ENCODE measurements around the gene DDX1.
"Not testable (repeated sequence)": the region's sequence is repeated elsewhere in the genome, so short reads cannot be mapped to it uniquely, and the experiment has no call there.

DDX1 gene

DNA sequence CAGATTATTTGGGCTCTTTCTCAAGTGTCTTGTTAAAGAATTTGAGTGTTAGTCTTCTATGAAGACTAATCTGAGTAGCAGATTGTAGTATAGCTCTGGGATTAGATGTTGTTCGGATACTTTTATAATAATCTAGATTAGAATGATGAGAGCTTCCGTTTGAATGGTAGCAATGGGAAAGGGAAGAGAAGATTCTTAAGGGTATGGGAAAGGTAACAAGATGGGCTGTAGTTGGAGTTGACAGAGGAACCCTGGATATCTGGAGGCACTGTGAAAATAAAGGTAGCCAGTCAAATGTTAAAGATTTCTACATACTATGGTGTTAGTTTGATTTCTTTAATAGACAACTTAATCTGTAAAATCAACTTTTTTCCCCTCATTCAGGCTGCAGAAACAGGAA, 4.7 kb downstream of the DDX1 start:
- no peak for FAIRE-seq

DNA sequence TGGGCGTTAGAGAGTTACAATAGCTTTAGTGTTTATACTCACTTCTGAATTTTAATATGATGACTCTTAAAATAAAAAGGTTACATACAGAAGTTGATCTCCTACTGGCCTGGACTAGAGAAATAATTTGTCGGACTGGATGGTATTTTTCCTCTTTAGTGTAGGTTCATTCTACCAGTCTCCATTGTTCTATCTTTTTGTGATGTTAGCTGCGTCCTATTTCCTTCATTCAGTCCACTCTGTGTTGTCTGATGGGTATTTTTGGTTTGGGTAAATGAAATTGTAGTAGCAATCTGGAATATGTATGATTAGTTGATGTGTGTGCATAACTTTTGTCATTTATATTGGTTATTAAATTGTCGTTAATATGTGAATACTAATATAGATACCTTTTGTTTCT, 5.3 kb downstream of the DDX1 start:
- FAIRE-seq: no peak

DNA sequence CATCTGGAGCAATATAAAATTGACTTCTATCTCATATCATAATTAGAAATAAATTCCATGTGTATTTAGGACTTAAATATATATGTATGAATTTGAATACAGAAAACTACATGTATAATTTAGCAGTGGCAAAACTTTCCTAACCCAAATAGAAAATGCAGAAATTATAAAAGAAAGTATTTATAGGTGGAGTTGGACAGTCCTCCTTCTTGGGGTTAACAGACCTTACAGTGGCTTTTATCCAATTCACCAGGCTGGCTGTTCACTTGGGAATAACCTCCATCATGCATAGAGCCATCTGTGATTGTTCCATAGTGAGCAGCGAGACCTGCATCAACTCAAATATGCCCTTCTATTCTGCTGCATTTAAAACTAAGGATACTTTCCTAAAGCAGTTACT, 8.3 kb downstream of the DDX1 start:
- FAIRE-seq: no peak

DNA sequence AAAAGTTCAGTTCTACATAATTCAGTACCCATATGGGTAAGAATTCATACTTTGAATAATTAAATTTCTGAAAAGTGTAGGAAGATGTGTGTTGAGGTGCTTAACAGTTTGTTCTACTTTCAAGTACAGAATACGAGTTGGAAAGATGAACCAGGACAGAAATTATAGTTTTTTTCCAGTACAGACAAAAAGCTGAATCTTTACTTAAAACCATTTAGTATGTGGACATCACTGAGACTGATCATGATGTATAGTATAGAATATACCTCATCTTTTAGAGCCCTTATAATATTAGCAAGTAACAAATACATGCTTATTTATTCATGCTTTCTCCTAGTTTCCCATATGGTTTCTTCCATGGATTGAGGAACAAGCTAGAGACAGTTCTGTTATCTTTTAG, 10.0 kb downstream of the DDX1 start:
- no peak for FAIRE-seq

DNA sequence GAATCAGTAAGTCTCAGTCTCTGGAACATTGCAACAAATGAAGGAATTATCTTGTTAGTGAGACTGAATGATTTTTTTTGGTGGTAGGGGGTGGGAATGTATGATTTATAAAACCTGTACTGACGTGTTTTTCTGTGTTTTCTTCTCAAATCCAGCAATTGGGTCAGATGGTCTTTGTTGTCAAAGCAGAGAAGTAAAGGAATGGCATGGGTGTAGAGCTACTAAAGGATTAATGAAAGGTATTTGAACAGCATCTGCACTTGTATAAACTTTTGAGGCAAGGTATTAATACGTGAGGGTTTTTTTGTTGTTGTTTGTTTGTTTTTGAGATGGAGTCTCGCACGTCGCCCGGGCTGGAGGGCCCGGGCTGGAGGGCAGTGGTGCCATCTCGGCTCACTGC, 10.7 kb downstream of the DDX1 start:
- no peak for FAIRE-seq

DNA sequence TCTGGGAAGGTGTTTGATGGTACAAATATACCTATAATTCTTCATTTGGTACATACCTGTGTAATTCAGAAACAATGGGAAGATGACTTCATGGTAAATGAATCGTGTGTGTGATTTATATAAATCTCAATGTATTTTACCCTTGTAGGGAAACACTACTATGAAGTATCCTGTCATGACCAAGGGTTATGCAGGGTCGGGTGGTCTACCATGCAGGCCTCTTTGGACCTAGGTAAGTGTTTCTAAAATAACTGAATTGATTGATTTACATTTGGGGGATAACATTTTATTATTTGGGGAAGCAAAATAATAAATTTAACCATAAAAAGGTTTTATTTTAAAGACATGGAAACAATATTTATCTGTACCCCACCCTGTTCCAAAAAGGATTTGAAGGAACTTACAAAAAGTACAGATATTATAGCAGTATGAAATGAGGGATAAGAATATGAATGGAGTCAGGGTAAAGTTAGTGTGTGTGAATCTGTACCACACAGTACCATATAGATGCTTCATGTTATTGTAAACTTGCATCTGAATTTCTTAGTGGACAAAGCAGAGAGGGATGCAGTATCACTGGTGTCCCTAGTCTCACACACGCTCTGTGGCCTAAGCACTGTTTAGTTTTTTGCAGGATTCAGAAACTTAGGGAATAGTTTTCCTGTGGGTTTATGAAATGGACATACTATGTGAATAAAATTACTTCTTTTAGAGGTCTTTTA, 11.5 kb downstream of the DDX1 start:
- FAIRE-seq: no peak

DNA sequence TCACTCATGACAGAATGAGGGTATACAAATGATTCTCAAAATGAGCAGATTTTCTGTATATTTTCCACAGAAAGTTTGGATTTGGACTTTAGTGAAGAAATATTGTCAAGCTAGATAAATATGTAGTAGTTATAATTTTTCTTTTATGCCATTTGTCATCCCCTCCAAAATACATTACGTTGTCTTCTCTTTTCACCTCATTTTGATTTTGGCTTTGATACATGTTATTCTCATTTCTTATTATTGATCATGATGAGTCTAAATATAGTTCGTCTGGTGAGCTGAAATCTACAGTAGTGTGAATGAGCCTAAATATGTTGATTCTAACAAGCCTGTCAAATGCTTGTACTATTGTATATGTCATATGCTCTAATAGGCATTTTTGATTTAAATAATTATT, 12.3 kb downstream of the DDX1 start:
- FAIRE-seq: no peak

DNA sequence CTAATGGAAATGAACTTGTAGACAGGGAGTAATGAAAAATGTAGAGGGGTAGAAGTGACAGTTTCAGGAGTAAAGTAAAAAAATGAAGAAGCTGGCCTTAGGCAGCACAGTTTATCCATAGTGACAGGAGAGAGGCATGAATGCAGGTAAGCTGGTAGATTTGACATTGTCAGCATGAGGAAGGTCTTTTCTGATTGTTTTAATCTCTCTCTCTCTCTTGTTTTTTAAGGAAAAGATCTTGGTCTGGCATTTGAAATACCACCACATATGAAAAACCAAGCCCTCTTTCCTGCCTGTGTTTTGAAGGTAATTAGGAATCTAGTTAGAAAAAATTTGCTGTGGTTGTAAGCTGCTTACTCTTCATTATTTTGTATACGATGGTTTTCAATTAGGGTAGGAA, 14.1 kb downstream of the DDX1 start:
- no peak for FAIRE-seq

DNA sequence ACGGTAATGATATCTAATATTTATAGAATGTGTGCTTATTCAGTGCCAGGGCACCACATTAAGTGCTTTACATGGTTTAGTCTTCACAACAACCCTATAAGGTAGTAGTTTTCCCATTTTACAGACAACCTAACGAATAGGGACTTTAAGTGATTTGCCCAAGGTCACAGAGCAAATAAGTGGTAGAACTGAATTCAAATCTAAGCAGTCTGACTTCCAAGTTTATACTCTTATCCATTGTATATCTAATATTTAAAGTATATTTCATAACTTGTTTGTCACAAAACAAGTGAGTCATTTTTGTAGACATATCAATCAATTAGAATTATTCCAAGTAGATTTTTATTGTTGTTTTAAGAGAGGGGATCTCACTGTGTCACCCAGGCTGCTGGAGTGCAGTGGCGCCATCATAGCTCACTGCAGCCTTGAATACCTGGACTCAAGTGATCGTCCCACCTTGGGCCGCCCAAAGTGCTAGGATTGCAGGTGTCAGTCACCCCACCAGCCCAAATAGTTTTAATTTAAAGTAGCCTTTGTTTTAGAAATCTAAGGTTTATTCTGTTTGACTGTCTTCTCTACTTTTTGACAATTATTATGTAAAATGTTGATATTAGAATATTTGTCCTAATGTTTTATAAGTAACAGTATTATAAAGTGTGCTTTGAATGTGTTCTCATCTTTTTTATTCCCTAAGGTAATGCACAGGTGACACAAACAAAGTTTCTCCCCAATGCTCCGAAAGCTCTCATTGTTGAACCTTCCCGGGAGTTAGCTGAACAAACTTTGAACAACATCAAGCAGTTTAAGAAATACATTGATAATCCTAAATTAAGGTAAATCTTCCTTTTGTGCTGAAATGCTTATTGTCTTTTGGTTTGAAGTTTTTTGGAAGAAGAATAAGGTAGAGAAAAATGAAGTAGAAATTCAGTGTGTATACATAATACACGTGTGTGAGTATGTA, 15.1 kb downstream of the DDX1 start:
- no peak for FAIRE-seq

DNA sequence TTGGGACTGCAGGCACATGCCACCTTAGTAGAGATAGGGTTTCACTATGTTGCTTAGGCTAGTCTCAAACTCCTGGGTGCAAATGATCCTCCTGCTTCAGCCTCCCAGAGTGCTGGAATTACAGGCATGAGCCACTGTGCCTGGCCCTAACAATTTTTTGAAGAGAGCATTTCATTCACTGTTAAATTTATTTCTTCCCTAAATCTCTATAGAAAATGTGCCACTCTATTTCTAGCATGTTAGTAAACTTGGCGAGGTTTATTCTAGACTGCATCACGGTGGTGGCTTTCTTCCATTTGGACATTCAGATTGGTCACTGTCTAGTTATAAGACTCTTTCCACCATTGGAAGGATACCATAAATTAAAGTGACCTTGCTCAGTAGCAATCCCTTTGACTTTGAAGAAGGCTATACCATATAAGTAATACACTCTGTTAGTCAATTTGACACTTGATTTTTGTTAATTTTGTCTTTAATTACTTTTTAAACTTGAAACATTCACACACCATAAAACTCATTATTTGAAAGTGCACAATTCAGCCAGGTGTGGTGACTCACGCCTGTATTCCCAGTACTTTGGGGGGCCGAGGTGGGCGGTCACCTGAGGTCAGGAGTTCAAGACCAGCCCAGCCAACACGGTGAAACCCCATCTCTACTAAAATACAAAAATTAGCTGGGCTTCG, 16.2 kb downstream of the DDX1 start:
- FAIRE-seq: no peak

DNA sequence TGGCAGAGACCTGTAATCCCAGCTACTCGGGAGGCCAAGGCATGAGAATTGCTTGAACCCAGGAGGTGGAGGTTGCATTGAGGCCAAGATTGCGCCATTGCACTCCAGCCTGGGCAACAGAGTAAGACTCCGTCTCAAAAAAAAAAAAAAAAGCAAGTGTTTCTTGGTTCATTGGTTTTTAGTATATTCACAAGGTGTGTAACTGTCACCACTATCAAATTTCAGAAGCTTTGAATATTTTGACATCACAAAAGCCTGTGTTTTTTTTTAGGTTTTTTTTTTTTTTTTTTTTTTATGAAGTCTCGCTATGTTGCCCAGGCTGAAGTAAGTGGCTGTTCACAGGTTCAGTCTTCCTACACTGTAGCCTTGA, 16.7 kb downstream of the DDX1 start:
- no peak for FAIRE-seq

DNA sequence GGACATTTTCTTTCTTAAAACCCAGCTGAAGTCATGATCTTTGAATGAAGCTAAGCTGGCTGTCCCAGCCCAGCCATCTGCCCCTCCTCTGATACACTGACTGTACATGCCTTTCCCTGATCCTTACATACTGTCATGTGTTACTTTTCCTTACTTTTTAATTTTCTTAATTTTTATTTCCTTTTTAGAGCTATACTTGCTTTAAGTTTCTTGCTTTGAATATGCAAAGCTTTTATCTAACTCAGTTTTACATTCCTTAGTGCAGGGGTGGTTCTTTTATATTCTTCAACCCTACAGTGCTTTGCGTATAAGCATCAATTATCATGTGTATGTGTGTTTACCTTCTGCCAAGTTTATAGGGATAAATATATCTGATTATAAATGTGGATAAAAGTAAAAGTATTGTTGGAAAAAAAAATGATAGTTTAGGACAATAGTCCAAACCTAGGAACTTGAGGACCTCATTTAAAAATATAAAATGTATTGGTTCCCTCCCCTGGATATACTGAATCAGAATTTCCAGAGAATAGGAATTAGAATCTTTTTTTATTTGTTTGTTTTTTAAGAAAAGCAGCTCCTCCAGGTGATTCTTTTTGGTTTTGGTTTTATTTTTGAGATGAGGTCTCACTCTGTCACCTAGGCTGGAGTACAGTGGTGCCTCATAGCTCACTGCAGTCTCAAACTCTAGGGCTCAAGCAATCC, 17.8 kb downstream of the DDX1 start:
- FAIRE-seq: no peak

DNA sequence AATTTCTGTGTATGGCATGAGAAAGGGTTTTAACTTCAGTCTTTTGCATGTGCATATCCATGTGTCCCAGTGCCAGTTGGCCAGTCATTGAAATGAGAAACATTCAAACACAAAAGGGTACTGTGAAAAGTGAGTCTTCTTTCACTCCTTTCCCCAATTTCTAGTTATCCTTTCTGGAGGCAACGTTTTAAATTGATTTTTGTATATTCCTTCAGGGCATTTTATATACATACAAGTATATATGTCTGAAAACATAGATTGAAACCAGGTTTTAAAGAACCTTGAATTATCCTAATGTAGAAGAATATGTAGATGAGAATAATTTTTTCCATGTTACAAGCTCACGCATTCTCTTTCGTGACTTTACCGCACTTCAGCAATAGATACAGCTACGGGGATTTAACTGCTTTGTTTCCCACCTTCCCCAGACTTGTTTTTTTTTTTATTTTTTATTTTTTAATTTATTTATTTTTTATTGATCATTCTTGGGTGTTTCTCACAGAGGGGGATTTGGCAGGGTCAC, 18.8 kb downstream of the DDX1 start:
- no peak for FAIRE-seq

DNA sequence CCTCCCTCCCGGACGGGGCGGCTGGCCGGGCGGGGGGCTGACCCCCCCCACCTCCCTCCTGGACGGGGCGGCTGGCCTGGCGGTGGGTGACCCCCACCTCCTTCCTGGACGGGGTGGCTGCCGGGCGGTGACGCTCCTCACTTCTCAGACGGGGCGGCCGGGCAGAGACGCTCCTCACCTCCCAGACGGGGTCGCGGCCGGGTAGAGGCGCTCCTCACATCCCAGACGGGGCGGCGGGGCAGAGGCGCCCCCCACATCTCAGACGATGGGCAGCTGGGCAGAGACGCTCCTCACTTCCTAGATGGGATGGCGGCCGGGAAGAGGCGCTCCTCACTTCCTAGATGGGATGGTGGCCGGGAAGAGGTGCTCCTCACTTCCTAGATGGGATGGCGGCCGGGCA, 20.4 kb downstream of the DDX1 start:
- FAIRE-seq: not testable (repeated sequence)

DNA sequence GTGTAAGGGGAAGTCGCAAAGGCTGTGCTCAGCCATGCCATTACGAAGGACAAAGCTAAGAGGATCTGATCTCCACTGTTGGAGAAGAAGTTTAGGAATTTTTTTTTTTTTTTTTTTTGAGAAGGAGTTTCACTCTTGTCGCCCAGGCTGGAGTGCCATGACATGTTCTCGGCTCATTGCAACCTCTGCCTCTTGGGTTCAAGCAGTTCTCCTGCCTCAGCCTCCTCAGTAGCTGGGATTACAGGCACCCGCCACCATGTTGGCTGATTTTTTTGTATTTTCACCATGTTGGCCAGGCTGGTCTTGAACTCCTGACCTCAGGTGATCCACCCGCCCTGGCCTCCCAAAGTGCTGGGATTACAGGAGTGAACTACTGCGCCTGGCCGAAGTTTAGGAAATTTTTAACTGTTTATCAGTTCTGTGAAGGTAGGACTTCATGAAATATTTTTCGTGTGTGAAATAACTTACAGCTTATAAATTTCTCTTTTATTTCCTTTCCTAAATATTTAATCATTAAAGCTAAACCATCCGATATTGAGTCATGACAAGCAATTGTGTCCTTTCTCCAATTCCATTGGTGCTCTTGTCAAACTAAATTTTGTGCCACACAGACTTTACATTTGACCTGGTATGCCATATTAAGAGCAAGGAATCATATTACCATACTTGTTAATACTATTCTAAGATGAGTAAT, 22.2 kb downstream of the DDX1 start:
- FAIRE-seq: no peak

DNA sequence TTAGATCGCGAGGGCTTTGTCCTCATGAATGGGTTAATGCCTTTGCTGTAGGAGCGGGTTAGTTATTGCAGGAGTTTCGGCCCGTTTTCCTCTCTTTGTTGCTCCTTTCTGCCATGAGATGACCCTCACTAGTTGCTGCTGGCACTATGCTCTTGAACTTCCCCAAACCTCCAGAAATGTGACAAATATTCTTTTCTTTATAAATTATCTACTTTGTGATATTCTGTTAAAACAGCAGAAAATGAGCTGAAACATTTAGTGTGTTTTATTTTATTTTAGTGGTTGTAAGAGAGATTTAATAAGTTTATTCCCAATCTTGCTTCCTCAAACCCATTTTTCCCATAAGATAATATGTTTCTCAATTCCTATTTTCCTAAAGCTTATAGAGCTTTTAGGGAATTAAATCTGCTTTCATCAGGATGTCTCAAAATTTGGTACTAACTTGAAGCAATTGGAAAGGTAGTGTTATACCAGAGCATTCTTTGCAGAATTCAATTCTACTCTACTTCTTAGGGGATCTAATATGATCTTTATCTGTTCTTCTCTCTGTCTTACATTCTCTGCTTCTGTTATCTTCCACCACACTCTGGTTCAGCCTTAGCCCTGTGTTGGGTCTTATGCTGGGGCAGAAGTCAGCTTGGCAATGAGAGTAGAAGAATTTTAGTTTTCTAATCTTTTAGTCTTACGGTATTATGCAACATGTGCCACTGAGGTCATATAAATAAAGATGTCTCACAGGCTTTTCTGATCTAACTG, 23.1 kb downstream of the DDX1 start:
- no peak for FAIRE-seq

DNA sequence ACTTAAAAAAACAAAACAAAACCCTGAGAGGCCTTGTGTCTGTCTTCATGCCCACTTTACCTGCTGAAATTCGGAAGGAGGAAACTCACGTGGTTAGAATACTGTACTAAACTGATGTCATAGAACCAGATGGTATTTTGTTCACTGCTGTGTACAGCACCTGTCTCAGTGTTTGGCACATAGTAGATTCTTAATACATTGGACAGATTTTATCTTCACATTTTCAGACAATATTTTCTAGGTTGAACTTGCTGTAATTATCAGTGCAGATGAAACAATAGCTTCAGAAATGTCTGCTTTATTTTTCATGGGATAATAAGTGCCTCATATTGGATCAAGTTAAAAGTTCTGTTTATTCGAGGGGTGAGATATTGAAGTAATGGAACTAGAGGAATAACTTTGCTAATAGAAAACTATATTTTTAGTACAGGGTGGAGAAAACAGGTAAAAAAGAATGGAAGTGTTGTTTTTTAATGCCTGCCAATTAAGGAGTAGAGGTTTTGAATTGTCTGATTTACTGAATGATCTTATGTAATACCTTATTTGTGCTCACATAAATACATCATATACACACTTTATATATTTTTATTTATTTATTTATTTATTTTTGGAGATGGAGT, 23.7 kb downstream of the DDX1 start:
- no peak for FAIRE-seq

DNA sequence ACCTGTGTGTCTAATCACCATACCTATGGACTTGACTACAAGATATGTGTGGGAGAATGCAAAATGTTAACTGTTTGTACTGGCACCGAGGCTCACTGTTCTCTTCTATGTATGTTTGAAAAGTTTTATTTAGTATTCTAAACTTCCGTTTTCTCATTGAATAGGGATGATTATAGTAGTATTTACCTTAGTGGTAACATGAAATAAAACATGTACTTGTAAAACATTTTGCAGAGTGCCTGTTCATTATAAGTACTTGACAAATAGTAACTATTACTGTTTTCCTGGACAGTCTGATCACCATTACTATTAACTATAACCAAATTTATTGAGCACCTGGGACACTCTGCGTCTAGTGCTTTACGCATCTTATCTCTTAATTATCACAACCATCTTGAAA, 24.8 kb downstream of the DDX1 start:
- FAIRE-seq: no peak

DNA sequence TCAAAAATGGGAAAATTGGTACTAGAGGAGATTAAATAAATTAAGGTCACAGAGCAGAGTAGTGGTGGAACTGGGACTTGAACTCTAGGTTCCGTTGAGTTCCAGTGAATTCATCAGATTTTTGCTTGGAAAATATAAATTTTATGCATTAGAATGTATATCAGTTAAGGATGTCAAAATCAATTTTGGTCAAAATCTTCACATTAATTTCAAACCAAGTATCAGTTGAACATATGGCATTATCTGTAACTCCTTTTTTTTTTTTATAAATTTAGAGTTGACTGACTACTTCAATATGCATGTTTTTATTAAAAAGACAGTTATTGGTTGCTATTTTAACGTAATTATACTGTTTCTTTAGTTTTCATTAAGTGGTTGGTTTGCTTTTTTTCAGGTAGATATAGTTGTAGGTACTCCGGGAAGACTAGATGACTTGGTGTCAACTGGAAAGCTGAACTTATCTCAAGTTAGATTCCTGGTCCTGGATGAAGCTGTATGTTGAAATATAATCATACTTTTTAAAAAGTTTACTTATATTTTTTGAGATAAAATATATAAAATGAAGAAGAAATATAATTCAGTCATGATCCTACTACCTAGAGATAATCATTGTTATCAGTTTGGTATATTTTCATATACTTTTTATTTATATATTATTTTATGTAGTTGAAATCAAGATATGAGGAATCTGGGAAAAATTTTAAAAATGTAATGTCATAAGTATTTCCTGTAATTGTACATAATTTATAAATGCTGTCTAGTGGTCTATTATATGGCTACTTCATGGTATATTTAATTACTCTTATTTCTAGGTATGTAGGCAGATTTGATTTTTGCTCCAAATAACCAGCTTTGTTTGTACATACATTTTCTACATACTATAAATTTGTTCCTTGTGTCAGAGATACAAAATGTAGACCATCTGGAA, 25.4 kb downstream of the DDX1 start:
- peak; percentile 90 for FAIRE-seq
